Bronchial epithelial cell (primary cell): Measurements from ENCODE around the gene PAAF1. TPM values are rescaled to one million over a fixed set of nuclear protein-coding genes. Genes with fewer than 3 reads are reported as not detected.
"Not testable (repeated sequence)": the region's sequence is repeated elsewhere in the genome, so short reads cannot be mapped to it uniquely, and the experiment has no call there.

ENCODE experiments used
- DNase-seq: peaks from one replicate; pipeline ENCODE4 v3.0.0-alpha.2; 2010; ENCODE audit warnings: low read depth
- FAIRE-seq: peaks from 2 replicates; lab custom pipeline; 2011; peaks lifted over from hg19 to GRCh38; lab: Jason Lieb, UNC
- H3K27me3 ChIP-seq: 2 replicates; pipeline ENCODE4 v1.5.1; 2011; ENCODE audit warnings: low read length; ENCODE audit not compliant: control insufficient read depth, insufficient read depth
- H3K36me3 ChIP-seq: 2 replicates; pipeline ENCODE4 v1.5.1; 2011; ENCODE audit warnings: low read length; ENCODE audit not compliant: control insufficient read depth, insufficient read depth
- H3K4me3 ChIP-seq: 2 replicates; pipeline ENCODE4 v1.5.1; 2011; ENCODE audit warnings: mild to moderate bottlenecking, low read depth, low read length, control low read depth
- total RNA-seq: library from RNA; depleted of rRNA; stranded (reverse); fragments of >200 nt; gene quantifications from 2 replicates; pipeline ENCODE4 v1.2.1, GENCODE V29; 2014
- TF ChIP-seq, protein P1 (sequence below): IDR thresholded peaks from 2 replicates; pipeline ENCODE4 v1.5.1; 2011; ENCODE audit warnings: mild to moderate bottlenecking, moderate library complexity, low read length, control low read depth, inconsistent platforms; ENCODE audit not compliant: insufficient read depth, severe bottlenecking

The PAAF1 gene
- total RNA-seq, 1 donor from 2014 or later: 10.3 TPM

DNA sequence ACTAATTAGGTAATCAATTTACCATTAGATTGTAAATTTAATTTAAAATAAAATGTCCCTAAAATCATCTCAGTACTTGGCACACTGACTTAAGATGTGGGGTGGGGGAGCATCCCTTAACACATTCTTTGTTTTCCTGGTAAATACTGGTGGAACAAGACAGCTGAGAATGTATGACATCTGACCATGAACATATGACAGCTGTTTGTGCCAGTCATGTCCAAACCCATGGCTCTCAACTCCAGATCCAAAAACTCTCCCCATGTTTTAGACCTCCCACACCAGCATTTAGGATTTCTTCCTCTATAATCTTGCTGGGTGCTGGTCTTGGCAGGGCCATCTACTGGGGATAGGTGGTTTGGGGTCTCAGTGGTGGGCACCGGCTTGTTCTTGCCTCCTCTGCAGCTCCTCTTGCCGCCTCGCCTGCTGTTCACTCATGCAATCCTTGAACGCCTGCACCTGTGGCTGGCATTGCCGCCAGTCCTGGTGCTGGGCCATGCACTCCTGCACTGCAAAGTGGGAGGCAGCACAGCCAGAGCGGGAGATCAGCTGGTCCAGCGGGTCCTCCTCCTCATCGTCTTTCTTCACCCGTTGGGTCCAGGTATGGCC, 3.9 kb upstream of the PAAF1 start:
- Histone ChIP-seq H3K4me3 (no peak overlapping the region), H3K36me3 (peaks cover 5% of the 10 kb centered on the region), H3K27me3 (no peaks in the 10 kb centered on the region)
- FAIRE-seq: no peak
- no peak for DNase-seq
- TF ChIP-seq, protein P1, sequence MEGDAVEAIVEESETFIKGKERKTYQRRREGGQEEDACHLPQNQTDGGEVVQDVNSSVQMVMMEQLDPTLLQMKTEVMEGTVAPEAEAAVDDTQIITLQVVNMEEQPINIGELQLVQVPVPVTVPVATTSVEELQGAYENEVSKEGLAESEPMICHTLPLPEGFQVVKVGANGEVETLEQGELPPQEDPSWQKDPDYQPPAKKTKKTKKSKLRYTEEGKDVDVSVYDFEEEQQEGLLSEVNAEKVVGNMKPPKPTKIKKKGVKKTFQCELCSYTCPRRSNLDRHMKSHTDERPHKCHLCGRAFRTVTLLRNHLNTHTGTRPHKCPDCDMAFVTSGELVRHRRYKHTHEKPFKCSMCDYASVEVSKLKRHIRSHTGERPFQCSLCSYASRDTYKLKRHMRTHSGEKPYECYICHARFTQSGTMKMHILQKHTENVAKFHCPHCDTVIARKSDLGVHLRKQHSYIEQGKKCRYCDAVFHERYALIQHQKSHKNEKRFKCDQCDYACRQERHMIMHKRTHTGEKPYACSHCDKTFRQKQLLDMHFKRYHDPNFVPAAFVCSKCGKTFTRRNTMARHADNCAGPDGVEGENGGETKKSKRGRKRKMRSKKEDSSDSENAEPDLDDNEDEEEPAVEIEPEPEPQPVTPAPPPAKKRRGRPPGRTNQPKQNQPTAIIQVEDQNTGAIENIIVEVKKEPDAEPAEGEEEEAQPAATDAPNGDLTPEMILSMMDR: no peak

DNA sequence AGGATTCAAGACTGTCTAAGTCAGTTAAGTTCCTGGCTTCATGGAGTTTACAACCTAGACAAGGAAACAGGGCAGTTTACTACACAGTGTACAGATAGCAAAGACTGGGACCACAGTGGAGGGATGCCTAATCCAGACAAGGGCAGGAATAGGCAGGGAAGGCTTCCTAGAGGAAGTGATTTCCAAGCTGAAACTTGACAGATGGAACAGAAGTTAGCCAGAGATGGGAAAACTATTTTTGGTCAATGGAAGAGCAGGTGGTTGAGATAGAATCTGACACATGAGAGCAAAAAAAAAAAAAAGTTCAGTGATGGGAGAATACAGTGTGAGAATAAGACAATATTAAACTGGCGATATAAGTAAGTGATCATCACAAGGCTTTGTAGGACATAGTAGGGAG, 1.4 kb upstream of the PAAF1 start:
- Histone ChIP-seq H3K4me3 (peak overlapping the region; percentile 55), H3K27me3 (no peaks in the 10 kb centered on the region), H3K36me3 (peaks cover 5% of the 10 kb centered on the region)
- no peak for DNase-seq
- TF ChIP-seq, protein P1: no peak
- no peak for FAIRE-seq

DNA sequence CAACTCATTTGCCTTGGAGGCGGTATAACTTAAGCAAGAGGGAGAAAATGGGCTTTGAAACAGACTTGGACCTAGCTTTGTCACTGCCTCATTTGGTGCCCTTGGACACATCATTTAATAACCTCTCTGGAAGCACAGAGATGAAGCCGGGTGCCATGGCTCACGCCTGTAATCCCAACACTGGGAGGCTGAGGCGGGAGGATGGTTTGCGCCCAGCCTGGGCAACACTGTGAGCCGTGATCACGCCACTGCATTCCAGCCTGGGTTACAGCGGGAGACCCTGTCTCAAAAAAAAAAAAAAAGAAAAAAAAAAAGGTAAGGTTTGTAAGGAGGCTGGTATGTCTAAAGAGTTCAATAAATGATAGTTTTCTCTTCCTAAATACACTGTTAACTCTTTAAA, 959 bp upstream of the PAAF1 start:
- no peak for FAIRE-seq
- peak overlapping the region; percentile 55 for H3K4me3 ChIP-seq
- no peak for DNase-seq
- peaks cover 5% of the 10 kb centered on the region for H3K36me3 ChIP-seq
- no peaks in the 10 kb centered on the region for H3K27me3 ChIP-seq
- TF ChIP-seq, protein P1: no peak

DNA sequence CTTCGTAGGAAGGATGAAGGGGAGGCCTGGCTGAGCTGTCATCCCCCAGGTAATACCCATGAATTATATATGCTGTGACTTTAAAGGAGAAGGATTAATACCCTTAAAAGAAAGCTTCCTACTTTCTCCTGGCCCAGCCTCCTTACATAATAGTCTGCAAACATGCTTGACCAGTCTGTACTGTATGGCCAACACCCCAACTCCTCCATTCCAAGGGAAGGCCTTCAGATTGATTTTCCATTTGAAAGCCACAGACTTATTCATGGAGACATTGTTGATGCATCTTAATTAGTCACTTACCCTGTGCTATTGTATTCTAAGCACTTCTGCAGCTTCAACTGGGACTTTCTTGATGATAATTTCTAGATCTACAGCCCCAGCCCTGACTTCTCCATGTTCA, 2.0 kb downstream of the PAAF1 start:
- Histone ChIP-seq H3K27me3 (no peaks in the 10 kb centered on the region), H3K4me3 (no peak overlapping the region), H3K36me3 (no peaks in the 10 kb centered on the region)
- FAIRE-seq (no peak), DNase-seq (peak; percentile 30)
- TF ChIP-seq, protein P1: no peak

DNA sequence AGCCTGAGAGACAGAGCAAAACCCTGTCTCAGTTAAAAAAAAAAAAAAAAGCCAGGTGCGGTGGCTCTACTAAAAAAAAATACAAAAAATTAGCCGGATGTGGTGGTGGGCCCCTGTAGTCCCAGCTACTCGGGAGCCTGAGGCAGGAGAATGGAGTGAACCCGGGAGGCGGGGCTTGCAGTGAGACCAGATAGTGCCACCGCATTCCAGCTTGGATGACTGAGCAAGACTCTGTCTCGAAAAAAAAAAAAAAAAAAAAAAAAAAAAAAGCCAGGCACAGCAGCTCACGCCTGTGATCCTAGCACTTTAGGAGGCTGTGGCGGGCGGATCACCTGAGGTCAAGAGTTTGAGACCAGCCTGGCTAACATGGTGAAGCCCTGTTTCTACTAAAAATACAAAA, 3.6 kb downstream of the PAAF1 start:
- DNase-seq, FAIRE-seq, H3K36me3 ChIP-seq, H3K27me3 ChIP-seq, H3K4me3 ChIP-seq: not testable (repeated sequence)

DNA sequence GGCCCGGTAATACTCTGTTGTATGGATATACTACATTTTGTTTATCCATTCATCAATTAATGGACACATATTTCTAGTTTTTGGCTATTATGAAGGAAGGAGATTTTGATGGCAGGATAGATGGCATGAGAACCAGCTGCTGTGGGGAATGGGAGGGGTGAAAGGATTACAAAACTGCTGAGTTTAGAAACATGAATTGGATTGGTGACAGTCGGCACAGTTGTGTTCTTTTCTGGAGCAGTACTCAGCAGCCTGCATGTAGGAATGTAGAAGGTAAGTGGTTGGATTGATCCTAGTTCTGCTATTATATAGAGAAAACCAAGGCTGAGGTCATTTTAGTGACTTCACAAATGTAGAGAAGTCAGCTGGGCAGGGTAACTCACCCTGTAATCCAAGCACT, 7.1 kb downstream of the PAAF1 start:
- Histone ChIP-seq H3K4me3 (no peak overlapping the region), H3K36me3 (peaks cover 1% of the 10 kb centered on the region), H3K27me3 (no peaks in the 10 kb centered on the region)
- TF ChIP-seq, protein P1: no peak
- DNase-seq (no peak), FAIRE-seq (no peak)
